ENCODE measurements around the gene DUS2.
"Not testable (repeated sequence)": the region's sequence is repeated elsewhere in the genome, so short reads cannot be mapped to it uniquely, and the experiment has no call there.

DNA sequence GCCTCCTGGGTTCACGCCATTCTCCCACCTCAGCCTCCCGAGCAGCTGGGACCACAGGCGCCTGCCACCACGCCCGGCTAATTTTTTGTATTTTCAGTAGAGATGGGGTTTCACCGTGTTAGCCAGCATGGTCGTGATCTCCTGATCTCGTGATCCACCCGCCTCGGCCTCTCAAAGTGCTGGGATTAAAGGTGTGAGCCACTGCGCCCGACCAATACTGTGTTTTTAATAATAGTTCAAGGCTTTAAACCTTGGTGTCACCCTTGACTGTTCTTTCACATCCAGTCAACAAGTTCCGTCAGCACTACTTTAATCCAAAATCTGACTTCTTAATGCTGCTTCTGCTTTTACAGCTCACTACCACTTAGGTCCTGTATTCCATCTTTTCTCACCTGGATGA, 95.9 kb downstream of the DUS2 start:
- TF ChIP-seq POLR2A (IDR thresholded peaks at IDR 0.05) = not testable (repeated sequence)
- TF ChIP-seq, protein P1, sequence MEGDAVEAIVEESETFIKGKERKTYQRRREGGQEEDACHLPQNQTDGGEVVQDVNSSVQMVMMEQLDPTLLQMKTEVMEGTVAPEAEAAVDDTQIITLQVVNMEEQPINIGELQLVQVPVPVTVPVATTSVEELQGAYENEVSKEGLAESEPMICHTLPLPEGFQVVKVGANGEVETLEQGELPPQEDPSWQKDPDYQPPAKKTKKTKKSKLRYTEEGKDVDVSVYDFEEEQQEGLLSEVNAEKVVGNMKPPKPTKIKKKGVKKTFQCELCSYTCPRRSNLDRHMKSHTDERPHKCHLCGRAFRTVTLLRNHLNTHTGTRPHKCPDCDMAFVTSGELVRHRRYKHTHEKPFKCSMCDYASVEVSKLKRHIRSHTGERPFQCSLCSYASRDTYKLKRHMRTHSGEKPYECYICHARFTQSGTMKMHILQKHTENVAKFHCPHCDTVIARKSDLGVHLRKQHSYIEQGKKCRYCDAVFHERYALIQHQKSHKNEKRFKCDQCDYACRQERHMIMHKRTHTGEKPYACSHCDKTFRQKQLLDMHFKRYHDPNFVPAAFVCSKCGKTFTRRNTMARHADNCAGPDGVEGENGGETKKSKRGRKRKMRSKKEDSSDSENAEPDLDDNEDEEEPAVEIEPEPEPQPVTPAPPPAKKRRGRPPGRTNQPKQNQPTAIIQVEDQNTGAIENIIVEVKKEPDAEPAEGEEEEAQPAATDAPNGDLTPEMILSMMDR (IDR thresholded peaks at IDR 0.05) = not testable (repeated sequence)

Measured in stomach (tissue), 4 donors.